Astrocyte of the spinal cord (primary cell): ENCODE data around the gene SLC22A23.

Experiments used
- DNase-seq: peaks from one replicate; pipeline ENCODE4 v3.0.0; 2011; ENCODE audit warnings: low read depth, low spot score
- H3K4me3 ChIP-seq: 2 replicates; pipeline ENCODE4 v1.5.1; 2011; ENCODE audit warnings: low read depth, mild to moderate bottlenecking, low read length, moderate library complexity
- in situ Hi-C: cut with HindIII; loops from 2 replicates; pipeline ENCODE4 v1.10.0; 2017; ENCODE audit warnings: low sequenced_read_pairs
- TF ChIP-seq, protein P1 (sequence below): IDR thresholded peaks from 2 replicates; pipeline ENCODE4 v1.5.1; 2012; ENCODE audit warnings: low read depth, mild to moderate bottlenecking, low read length, inconsistent platforms

SLC22A23 gene

DNA sequence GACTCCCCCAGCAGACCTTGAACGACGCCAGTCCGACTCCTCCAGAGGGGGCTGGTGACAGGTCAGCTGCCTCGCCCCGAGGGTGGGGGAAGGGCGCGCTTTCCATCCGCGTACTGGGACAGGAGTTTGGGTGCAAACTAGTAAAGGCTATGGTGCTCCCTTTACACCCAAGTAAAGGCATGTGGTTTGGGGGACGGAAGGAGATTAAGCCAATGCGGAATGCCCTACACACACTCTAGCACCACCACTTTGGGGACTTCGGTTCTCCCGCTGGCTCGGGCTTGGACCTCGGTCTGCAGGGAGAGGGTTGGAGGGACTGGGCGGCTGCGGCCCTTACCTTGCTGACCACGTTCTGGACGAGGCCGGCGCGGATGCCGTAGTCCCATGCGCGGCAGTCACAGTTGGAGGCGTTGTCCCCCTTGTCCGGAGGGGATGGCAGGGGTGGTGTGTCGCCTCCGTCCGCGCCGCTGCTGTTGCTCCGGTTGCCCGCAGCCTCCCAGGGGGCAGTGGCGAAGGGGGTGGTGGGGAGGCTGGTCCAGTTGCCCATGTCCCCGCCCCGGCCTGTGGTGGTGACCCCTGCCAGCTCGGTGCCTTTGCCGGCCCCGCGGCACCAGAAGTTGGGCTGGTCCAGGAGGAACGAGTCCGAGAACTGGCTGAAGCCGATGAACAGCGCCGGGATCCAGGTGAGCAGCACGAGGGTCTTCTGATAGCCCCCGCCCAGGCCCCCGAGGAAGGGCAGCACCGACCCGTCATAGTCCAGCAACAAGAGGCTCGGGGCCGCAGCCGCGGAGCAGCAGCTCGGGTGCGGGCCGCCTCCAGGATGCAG lies 1.1 kb downstream of the SLC22A23 start:
- in situ Hi-C loops, result no loop called here
- no peak for DNase-seq
- TF ChIP-seq, protein P1, sequence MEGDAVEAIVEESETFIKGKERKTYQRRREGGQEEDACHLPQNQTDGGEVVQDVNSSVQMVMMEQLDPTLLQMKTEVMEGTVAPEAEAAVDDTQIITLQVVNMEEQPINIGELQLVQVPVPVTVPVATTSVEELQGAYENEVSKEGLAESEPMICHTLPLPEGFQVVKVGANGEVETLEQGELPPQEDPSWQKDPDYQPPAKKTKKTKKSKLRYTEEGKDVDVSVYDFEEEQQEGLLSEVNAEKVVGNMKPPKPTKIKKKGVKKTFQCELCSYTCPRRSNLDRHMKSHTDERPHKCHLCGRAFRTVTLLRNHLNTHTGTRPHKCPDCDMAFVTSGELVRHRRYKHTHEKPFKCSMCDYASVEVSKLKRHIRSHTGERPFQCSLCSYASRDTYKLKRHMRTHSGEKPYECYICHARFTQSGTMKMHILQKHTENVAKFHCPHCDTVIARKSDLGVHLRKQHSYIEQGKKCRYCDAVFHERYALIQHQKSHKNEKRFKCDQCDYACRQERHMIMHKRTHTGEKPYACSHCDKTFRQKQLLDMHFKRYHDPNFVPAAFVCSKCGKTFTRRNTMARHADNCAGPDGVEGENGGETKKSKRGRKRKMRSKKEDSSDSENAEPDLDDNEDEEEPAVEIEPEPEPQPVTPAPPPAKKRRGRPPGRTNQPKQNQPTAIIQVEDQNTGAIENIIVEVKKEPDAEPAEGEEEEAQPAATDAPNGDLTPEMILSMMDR, result no peak
- H3K4me3 ChIP-seq, result peak overlapping the region; percentile 79

DNA sequence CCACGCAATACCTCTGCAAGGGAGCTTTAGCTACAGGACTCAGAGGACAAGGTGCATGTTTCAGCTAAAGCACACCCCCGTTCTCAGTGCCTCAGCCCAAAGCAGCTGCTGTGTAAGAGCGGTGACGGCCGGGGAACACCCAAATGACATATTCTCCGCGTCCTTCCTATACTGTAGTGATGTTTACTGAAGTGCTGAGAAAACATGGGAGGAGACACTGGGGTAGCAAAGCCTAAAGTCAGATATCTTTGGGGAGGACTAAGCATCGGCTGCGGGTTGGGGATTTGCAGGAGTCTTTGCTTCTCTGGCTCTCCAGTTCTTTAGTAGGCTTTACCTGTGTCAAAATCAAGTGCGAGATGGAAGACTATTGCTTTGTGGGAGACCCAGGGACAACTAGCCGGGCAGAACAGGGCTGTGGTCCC lies 1.7 kb downstream of the SLC22A23 start:
- TF ChIP-seq, protein P1, result no peak
- H3K4me3 ChIP-seq, result peak overlapping the region; percentile 79
- in situ Hi-C loops, result no loop called here
- DNase-seq, result no peak

DNA sequence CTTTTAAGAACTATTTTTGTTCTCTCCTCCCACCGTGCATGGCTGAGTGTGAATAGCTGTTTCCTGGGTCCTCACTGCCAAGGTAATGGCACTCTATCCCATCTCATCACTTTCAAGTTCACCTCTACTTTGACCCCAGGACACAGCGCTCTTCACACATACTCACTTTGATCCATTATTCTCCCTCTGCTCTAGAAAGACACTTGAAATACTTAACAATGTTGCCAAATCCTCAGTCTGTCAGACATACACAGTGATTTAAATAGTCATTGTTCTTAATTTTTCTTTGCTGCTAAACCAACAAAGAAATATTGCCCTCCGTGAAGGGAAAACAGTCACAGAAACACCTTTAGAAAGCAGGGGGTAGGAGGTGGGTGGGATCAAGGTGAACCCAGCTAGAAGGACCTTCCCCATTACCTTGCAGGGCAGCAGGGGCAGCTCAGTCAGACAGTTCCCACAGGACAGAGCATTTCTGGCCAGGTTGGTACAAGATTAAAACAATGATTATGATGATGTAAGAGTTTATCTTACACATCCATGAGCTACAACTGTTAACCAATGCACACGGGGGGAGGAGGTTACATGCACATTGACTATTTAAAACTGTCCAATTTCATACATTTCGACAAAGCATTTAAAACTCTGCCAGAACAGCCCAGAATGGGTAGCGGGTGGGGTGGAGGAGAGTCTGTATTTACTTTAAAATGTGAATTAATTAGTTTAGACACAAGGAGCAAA lies 2.4 kb downstream of the SLC22A23 start:
- in situ Hi-C loops, result no loop called here
- TF ChIP-seq, protein P1, result no peak
- H3K4me3 ChIP-seq, result peak overlapping the region; percentile 79
- DNase-seq, result no peak

DNA sequence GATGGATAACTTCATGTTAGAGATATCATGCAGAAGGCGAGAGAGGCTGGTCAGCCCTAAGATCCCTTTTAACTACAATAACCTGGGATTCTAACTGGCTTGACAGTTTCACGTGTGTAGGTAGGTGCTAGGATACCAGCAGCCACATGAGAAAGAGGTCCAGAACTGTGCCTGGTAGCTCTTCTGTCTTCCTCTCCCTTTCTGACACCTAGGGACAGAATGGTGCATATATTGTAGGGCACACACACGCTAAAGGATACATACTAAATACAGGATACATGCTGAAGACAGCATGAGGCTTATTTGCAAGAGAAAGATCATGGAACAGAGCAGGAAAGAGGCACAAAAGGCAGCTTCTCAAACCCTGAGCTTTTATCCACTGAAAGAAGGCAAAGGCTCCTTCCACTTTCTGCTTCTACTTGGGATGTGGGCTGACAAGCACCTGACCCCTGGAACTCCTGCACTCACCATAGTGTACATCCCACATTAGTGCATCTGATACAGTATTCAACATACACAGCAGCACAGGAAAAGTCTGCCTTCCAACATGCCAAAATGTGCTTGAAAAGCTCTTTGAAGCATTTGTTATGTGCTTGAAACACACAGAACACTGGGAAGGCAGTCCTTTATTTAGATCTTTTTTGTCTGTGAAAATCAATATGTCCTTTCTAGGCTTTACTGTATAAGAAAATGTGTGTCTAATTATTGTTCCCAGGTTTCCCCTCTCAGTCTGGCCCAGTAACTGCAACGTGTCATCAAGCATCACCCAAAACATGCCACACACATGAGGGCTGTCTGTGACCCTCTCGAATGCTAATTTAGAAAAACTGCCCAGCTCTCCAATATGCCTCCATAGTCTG lies 3.2 kb downstream of the SLC22A23 start:
- TF ChIP-seq, protein P1, result no peak
- no peak for DNase-seq
- H3K4me3 ChIP-seq, result peak overlapping the region; percentile 79
- in situ Hi-C loops, result no loop called here

DNA sequence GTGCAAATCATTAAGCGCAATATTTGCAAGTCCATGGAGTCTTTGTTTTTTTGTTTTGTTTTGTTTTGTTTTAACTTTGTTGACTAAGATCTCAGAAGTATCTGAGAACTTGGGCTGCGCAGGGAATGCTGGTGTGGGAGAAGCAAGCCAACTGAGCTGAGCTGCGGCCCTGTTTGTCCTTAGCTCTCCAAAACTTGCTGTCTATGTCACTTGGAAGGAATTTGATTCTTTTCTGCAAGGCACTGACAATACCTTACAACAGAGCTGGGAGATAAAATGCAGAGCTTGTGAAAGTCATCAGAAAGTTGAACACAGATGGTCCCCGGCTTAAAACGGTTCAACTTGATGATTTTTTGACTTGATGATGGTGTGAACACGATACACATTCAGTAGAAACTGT lies 5.4 kb downstream of the SLC22A23 start:
- in situ Hi-C loops, result no loop called here
- TF ChIP-seq, protein P1, result no peak
- DNase-seq, result no peak
- no peak overlapping the region for H3K4me3 ChIP-seq

DNA sequence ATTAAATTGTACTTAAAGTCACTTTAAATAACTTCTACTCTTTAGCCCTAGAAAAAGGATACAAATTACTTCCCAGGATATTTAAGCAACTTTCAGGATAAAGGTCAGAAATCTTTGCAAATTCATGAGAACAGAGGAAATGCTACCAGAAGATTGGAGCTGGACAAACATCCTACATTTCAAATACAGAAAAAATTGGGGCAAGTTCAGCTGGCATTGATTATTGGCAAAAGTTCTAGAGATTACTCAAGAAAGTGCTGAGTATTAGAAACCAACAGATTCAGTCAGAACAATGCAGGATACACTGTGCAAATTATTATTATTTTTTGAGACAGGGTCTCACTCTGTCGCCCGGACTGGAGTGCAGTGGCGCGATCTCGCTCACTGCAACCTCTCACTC lies 6.0 kb downstream of the SLC22A23 start:
- DNase-seq, result no peak
- TF ChIP-seq, protein P1, result no peak
- in situ Hi-C loops, result no loop called here
- H3K4me3 ChIP-seq, result no peak overlapping the region
